ENCODE data around the gene UNC5B.
"Not testable (repeated sequence)": the region's sequence is repeated elsewhere in the genome, so short reads cannot be mapped to it uniquely, and the experiment has no call there.

Gene UNC5B

DNA sequence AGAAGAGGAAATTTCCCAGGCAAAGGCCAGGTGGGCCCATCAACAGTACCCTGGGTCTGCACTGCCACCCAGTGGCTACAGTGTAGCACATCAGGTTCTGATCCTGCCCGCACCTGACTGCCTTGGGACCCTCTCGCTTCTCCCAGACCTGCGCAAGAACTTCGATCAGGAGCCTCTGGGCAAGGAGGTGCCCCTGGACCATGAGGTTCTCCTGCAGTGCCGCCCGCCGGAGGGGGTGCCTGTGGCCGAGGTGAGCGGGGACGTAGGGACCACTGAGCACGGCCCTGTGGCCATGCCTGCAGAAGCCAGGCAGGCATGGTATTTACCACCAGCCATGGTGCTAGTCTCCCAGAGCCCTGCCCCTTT, 72.8 kb downstream of the UNC5B start:
- peak; percentile 27 for DNase-seq

DNA sequence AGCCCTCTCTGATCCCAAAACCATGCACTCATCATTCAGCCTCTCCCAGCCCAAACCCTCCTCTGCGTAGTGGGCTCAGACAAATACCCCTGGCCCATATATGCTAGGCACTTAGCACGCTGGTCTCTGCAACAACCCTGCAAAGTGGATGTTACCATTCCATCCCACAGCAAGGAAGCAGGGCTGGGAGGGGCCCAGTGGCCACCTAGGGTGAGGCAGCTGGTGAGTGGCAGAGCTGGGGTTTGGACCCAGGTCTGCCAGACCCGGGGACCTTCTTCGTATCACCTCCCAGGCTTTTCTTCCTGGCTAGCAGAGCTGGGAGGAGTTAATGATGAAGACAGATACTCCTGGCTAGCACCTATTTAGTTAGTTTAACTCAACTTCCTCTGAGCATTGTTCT, 73.6 kb downstream of the UNC5B start:
- no peak for DNase-seq

DNA sequence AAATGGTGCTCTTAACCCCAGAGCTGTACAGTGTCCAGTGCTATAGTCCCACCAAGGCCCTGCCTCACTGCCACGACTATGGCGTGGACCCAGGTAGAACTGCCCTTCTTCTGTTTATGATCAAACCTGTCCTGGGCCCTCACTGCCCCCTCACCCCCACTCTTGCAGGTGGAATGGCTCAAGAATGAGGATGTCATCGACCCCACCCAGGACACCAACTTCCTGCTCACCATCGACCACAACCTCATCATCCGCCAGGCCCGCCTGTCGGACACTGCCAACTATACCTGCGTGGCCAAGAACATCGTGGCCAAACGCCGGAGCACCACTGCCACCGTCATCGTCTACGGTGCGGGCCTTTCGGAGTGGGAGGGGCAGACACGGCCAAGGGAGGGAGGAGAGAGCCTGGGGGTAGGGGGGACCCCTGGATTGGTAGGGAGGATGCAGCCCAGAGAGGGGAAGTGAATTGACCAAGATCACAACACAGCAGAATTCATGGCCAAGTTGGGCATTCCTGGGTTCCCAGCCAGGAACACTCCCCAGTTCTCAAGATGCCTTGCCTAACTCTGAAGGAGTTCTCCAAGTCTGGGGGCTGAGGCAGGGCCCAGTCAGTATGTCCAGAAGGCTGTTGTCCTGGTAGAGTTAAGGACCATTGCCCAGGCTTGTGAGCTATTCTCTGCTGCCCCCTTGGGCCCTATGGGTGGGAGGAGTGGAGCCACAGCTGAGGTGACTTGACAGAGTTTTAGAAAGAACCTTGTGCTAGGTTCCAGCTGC, 74.3 kb downstream of the UNC5B start:
- no peak for DNase-seq

DNA sequence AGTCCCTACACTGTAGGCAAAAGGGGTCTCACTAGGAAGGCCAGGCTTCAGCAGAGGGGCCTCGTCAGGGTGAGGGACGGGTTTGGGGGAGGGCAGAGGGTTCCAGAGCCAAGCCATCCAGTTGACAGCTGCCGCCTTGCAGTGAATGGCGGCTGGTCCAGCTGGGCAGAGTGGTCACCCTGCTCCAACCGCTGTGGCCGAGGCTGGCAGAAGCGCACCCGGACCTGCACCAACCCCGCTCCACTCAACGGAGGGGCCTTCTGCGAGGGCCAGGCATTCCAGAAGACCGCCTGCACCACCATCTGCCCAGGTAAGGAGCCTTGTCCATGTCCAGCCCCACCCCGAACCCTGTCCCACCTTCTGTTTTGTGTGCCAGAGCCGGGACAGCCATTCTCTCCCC, 75.1 kb downstream of the UNC5B start:
- no peak for DNase-seq

DNA sequence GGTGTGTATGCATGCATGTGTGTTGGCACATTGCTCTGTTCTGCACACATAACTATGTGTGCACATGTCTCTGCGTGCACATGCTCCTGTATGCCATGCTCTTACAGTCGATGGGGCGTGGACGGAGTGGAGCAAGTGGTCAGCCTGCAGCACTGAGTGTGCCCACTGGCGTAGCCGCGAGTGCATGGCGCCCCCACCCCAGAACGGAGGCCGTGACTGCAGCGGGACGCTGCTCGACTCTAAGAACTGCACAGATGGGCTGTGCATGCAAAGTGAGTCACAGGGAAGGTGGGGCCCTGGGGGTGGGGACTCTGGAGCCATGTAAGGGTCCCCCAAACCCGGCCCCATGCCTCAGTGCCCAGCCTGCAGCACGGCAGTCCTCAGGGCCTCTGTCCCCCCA, 76.1 kb downstream of the UNC5B start:
- no peak for DNase-seq

DNA sequence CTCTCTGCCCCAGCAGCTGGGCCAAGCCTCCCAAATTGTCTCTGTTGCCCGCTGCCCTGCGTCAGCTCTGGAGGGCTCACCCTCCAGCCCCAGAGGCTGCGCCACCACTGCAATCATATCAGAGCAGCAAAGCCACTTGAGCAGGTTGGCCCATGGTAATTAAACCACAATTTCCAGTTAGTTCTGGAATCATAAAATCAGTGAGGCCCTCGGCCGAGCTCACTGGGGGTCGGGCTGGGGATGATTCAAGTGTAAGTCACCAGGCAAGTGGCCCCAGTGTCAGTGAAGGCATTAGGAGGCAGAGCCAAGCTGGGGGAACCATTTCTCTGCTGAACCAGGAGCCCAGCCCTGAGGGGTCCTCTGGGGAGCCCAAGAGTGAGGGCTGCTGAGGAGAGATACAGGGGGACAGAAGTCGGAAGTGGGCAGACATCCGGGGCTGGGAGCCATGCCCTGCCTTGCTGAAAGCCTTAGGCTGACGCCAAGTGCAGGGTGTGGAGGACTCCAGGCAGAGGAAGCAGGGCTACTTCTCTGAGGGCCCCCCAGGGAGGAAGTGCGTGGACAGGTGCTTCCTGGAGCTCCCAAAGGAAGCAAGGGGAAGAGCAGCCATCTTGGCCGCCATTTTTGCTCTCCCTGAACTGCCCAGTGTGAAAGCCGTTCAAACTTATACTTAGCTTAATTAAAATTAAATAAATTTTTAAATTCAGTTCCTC, 77.2 kb downstream of the UNC5B start:
- DNase-seq = no peak

DNA sequence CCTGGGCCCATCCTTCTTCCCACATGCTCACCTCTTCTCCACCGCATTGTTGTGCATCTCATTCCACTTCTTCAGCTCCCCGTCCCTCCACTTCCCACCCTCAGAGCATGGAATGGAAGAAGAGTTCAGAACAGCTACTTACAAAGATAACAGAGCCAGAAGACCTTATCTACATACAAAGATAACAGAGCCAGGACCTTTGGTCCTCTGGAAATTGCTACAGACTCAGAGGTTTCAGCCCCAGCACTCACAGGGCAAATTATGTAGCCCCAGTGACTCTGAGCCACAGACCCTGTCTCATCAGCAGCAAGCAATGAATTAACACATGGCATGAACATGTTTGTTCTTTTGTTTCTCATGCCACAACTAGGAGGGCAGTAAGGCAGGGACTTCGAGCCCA, 78.0 kb downstream of the UNC5B start:
- no peak for DNase-seq

DNA sequence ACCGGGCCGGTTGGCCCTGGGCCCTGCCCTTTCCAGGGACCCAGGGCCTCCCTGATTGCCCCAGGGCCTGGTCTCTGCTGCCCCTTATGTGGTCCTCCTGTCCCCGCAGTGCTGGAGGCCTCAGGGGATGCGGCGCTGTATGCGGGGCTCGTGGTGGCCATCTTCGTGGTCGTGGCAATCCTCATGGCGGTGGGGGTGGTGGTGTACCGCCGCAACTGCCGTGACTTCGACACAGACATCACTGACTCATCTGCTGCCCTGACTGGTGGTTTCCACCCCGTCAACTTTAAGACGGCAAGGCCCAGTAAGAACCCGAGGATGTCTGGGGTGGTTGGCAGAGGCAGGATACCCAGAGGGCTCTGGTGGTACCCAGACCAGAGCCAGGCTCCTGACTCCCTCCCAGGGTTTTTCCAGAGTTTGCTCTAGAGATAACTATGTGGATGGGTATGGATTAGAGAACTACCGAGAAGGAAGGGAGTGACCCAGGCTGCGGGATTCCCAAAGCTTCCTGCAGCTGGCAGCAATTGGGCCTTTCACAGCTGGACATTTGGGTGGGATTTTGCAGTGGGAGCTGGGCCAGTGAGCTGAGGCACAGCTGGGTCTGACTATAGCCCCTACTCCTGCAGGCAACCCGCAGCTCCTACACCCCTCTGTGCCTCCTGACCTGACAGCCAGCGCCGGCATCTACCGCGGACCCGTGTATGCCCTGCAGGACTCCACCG, 78.6 kb downstream of the UNC5B start:
- no peak for DNase-seq

DNA sequence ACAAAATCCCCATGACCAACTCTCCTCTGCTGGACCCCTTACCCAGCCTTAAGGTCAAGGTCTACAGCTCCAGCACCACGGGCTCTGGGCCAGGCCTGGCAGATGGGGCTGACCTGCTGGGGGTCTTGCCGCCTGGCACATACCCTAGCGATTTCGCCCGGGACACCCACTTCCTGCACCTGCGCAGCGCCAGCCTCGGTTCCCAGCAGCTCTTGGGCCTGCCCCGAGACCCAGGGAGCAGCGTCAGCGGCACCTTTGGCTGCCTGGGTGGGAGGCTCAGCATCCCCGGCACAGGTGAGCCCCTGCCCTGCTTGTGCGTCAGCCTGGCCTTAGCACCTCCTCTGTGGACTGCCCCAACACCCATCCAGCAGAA, 79.1 kb downstream of the UNC5B start:
- DNase-seq = no peak

DNA sequence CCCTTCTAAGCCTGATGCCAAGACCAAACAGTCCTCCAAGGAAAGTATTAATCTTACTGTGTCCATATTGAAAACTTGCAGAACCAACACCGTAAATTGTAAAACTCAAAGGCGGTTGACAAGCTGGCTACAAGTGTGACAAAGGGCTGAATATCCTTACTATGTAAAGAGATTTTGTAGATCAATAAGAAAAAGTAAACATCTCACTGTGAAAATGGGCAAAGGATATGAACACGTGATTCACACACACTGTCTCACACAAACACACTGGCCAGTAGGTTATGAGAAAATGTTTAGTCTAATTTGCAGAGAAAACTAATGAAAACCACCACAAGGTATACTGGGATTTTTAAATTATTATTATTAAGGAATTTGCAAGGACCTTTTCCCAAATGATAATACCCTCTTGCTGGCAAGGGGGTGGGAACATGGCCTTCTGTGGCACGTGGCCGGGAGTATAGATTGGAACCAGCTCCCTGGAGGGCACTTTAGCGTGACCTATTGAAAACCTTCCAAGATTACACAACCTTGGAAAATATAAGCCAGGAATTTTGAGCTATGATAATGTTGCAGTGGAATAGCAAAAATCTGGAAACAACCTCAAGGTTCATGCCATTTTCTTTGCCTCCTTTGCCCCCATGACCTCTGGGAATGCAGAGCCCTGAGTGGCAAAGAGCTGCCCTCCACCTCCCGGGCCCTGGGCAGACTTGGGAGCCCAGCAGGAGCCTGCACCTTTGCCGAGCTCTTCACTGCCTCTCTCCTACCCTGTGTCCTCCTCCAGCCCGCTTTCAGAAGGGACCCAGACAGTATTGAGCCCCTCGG, 80.5 kb downstream of the UNC5B start:
- no peak for DNase-seq

DNA sequence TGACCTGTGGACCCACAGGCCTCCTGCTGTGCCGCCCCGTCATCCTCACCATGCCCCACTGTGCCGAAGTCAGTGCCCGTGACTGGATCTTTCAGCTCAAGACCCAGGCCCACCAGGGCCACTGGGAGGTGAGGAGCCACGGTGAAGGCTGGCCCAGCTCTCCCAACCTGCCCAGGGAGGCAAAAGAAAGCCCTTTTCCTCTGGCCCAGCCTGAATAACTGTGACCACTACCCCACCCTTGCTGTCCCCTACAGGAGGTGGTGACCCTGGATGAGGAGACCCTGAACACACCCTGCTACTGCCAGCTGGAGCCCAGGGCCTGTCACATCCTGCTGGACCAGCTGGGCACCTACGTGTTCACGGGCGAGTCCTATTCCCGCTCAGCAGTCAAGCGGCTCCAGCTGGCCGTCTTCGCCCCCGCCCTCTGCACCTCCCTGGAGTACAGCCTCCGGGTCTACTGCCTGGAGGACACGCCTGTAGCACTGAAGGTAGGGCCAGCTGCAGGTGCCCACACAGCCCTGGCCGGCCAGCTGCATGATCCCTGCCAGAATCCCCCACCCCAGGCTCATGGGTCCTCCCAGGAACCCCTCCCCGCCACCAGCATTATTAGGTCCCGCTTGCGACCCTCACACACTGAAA, 81.2 kb downstream of the UNC5B start:
- no peak for DNase-seq

DNA sequence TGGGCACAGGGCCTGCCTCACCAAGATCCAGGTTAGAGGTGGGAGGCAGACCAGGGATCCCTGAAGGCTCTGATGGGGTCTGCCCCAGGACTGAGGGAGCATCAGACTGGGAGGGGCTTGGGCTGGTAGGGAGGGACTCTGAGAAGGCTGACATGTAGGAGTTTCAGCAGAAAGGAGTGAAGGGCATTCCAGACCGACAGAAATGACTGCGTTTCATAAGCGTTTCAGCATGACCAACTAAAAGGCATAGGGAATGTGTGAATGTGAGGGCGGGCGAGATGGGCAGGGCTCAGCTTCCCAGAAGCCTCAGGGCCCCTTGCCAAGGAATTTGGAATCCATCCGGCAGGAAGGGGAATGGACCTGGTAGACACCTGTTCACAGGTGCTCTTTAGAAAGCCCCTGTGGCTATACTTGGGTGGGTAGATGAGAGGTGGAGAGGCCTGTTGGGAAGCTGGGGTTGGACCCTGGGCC, 81.8 kb downstream of the UNC5B start:
- no peak for DNase-seq

DNA sequence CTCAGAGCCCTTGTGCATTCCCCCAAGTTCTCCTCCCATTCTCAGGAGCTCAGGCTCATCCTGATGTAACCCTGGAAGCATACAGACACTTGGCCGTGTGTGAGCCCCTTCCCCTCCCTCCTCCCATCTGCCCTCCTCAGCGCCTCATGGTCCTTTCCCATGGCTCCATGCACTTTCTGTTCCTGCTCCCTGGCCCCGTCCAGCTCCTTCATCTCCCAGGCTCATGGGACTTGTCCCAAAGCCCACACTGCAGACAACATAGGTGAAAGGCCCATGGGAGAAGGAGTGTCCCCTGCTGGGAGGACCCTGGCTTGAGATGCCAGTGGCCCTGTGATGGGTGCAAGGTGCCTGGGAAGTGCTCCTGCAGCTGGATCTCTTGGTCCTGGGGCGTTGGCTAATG, 82.5 kb downstream of the UNC5B start:
- no peak for DNase-seq

DNA sequence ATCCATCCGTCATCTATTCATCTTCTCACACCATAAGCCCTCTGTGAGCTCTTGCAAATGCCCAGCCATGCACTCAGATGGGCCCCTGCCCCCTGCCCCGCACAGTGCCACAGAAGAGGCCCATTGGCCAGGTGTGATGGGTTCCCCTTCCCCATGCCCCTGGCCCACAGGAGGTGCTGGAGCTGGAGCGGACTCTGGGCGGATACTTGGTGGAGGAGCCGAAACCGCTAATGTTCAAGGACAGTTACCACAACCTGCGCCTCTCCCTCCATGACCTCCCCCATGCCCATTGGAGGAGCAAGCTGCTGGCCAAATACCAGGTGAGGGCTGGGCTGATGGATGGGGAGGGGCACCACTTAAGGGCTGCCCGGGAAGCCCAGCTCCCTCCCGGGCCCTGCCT, 83.3 kb downstream of the UNC5B start:
- DNase-seq = no peak

DNA sequence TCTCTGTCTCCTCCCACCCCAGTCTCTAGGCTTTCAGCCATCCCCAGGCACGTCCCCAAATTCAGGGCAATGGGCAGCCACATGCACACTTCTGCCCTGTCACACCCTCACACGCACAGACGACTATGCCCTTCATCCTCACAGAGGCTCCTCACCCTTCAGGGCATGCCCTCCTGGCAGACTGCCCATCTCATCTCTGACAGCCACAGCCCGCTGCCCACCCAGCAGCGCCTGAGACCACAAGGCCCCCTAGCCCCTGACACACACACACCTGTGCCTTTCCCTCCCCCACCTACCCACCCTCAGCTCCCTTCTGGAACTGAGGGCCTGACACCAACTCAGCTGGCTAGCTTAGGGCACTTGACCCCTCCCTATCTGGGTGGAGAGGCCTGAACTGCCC, 83.7 kb downstream of the UNC5B start:
- DNase-seq = no peak

DNA sequence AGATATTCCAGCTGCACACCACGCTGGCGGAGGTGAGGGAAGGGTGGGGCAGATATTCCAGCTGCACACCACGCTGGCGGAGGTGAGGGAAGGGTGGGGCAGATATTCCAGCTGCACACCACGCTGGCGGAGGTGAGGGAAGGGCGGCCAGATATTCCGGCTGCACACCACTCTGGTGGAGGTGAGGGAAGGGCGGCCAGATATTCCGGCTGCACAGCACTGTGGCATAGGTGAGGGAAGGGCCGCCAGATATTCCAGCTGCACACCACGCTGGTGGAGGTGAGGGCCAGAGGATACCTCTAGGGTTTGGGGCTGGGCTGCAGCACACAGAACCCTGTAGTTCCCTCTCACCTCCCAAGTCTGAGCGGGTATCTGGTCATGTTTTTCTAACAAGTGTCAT, 84.4 kb downstream of the UNC5B start:
- DNase-seq = not testable (repeated sequence)

DNA sequence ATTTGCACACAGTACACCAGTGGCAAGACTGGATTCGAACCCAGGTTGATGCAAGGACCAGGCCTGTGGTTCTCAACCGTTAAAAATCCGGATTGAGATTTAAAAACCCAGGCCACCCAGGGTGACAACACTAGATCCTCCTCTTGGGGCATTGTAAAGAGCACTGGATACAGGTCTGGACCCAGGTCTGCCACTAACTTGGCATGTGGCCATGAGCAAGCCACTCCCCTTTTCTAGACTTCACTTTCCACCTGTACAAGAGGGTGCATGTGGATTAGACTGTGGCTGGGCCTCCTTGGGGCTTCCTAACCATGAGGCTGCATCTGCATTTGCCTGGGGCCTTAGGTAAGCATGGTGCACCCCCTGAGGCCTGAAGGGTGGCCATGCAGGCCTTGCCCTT, 85.0 kb downstream of the UNC5B start:
- DNase-seq = no peak

DNA sequence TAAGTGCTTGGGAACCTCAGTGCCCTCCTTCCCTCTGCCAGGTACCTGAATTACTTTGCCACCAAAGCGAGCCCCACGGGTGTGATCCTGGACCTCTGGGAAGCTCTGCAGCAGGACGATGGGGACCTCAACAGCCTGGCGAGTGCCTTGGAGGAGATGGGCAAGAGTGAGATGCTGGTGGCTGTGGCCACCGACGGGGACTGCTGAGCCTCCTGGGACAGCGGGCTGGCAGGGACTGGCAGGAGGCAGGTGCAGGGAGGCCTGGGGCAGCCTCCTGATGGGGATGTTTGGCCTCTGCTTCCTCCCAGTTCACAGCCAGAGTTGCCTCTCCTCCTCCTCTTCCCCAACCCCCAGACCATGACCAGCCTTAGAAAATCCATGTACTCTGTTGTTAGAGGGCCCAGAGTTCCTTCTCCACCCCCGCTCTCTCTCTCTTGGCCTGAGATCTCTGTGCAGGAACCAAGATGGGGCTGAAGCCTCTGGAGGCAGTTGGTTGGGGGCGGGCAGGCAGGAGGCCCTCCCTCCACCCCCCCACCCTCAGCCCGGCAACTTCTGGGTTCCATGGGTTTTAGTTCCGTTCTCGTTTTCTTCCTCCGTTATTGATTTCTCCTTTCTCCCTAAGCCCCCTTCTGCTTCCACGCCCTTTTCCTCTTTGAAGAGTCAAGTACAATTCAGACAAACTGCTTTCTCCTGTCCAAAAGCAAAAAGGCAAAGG, 86.9 kb downstream of the UNC5B start:
- DNase-seq = no peak

DNA sequence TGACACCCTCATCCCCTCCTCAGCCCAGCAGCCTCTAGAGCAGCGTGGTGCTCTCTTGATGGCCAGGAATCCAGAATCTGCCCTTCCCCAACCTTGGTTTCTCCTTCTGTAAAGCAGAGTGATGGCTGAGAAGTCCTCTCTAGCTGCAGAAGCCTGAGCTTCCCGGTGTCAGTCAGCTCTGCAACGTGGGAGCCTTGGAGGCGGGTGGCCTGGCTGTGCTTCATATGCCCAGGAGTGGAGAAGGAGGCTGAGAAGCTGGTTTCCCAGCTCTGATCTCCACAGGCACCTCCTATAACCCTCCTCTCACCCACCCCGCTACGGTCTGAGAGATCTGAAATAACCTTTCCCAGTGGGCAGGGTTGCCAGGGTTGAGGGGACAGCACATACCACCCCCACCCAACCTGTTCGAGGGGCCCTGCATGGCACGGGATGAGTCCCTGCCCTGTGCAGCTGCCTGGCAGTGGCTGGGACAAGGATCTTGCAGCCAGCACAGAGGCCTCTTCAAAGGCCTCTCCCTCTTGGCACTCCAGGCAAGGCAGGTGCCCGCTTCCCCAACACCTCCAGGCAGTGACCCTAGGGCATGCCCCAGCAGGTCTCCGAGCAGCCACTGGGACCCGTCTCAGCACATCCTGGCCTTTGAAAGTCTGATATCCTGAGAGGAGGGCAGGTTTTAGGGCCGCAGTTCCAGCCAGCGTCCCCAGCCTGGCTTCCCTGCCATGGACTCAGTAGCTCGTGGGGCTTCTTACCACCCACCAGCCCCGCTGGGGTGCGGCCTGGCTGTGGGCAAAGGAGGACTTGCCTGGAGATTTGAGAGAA, 88.4 kb downstream of the UNC5B start:
- no peak for DNase-seq

DNA sequence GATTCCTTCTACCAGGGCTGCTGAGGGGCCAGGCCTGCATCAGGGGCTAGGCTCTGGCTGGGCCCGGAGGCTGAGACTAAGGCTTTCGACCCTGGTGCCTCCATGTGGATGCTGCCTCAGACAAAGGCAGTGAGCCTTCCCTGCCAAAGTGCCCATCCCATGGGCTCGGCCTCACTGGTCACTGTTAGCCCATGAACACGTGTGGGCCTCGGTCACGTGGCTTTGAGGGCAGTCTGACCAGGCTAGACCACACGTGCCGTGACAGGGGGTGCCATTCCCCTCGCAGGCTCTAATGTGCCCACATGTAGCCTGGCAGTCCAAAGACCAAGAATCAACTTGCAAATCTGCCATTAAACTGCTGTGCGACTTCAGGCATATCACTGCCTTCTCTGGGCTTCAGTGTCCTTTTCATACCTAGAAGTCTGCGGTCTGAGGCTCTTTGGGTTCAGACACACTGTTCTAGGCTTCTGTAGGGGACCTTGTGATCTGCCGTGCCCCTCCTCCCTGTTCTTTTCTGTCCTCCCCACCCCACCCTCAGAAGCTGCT, 89.1 kb downstream of the UNC5B start:
- DNase-seq = no peak

DNA sequence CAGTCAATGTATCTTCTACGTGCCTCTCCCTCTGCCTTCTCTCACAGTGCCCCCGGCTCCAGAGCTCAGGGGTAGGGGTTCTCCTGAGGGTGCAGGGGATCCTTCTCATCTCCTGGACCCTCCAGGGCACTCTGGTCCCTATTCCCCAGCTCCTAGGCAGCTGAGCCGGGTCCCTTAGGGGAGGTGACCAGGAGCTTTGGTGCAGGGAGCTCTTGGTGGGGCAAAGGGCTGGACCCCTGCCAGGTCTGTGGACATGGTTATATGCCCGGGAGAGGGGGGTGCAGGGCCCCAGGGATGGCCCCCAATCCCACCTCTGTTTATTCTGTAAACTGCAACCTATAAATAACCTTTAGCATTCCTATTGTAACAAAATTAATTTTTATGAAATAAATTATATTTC, 90.1 kb downstream of the UNC5B start:
- no peak for DNase-seq

Measured in fibroblast of skin of right biceps (primary cell).